Measurements from ENCODE around the gene MYO7A. TPM values are rescaled to one million over a fixed set of nuclear protein-coding genes. Genes with fewer than 3 reads are reported as not detected.

Gene MYO7A
- total and polyA plus RNA-seq, 2 of the 4 experiments (the other 2 are of a cell fraction): 0.02 TPM; not detected in 1

GRCh38 chr11:77130763-77131513, 2.9 kb downstream of the MYO7A start:
- 58% methylated on average over 2 of the region's 9 CpGs; no CpG with 5 or more reads in 1 of the 2 experiments for WGBS, 2 experiments (ENCODE audit: extremely low coverage in 2 of 2, insufficient read length in 1 of 2)
- ChIA-PET POLR2A (ENCODE audit: unreplicated experiment) (no interaction called here), CTCF (no interaction called here)
- Histone ChIP-seq H3K9me3 (ENCODE audit: control insufficient read depth, insufficient read depth, low read length) (no peaks in the 10 kb centered on the region), H2AK5ac (ENCODE audit: low read depth, low read length) (no peak overlapping the region), H2BK120ac (ENCODE audit: low read depth, low read length) (no peak overlapping the region), H2BK15ac (ENCODE audit: low read depth, low read length) (no peak overlapping the region), H3K4me1 (ENCODE audit: control insufficient read depth, insufficient read depth, low read length) (peaks cover 10% of the 10 kb centered on the region; the same call in 1 of the 2 replicates), H3K36me3 (ENCODE audit: control insufficient read depth, insufficient read depth, low read length) (no peaks in the 10 kb centered on the region), H3K27ac (ENCODE audit: insufficient read depth, low read length) (no peak overlapping the region), H2BK20ac (ENCODE audit: low read depth, low read length) (no peak overlapping the region), H3K4me2 (ENCODE audit: low read depth, low read length) (no peak overlapping the region), H4K91ac (ENCODE audit: insufficient read depth, low read depth, low read length) (no peak overlapping the region), H3K4ac (ENCODE audit: low read depth, low read length) (no peak overlapping the region), H3K14ac (replicated peaks; ENCODE audit: low read depth, low read length) (no peak overlapping the region), H3K18ac (ENCODE audit: low read depth, low read length) (no peak overlapping the region), H3K56ac (ENCODE audit: extremely low read depth, insufficient read depth, low read length) (no peak overlapping the region), H2BK5ac (ENCODE audit: low read depth, low read length, poor library complexity, severe bottlenecking) (no peak overlapping the region), H4K5ac (ENCODE audit: low read depth, low read length) (no peak overlapping the region), H3K9me1 (ENCODE audit: insufficient read depth, low read length) (no peaks in the 10 kb centered on the region), H2AK9ac (replicated peaks; ENCODE audit: low read depth, low read length, poor library complexity) (no peak overlapping the region), H4K20me1 (ENCODE audit: insufficient read depth, low read length) (no peaks in the 10 kb centered on the region), H3K9ac (ENCODE audit: low read depth, low read length) (no peak overlapping the region), H4K8ac (ENCODE audit: low read depth in 2 of 2, low read length in 2 of 2) (no peak overlapping the region), H3K79me1 (ENCODE audit: low read depth in 1 of 2, low read length in 2 of 2) (no peaks in the 10 kb centered on the region), H2AFZ (replicated peaks; ENCODE audit: low read length, poor library complexity) (peak overlapping the region; percentile 24), H3K27me3 (ENCODE audit: control insufficient read depth, insufficient read depth, low read length) (no peaks in the 10 kb centered on the region), H3K4me3 (ENCODE audit: insufficient read depth, low read depth, low read length) (no peak overlapping the region), H3K23ac (ENCODE audit: low read depth, low read length) (no peak overlapping the region)
- in situ Hi-C loops (cut with MboI; ENCODE audit: low sequenced_read_pairs): no loop called here
- TF ChIP-seq BHLHE40 (IDR thresholded peaks at IDR 0.05; ENCODE audit: low read depth, low read length): no peak
- no peak for TF ChIP-seq RFX5 (IDR thresholded peaks at IDR 0.05; ENCODE audit: low read depth, low read length)
- no TSS peak for BruUV-seq (replicated peaks)
- dilution Hi-C loops (cut with HindIII; ENCODE audit: low sequenced_read_pairs, unreplicated experiment): no loop called here
- ATAC-seq (ENCODE audit: low read depth) (no peak; the same call in 1 of the 2 replicates), DNase-seq (peak; percentile 27)
- intact Hi-C loops (cut with micrococcal nuclease): no loop called here
